SK-N-SH (cell line): ENCODE measurements around the gene GPT2.

ENCODE experiments used
- EP300 ChIP-seq, 2 experiments: IDR thresholded peaks; 2 replicates each; pipeline versions ENCODE4 v1.4.0 to v1.6.1; 2012; ENCODE audit warnings: borderline replicate concordance in 1 of 2, low read depth in 1 of 2, low read length in 1 of 2
- EZH2phosphoT487 ChIP-seq: fragments of 200-600 bp; sonication (generic); IDR thresholded peaks from 2 replicates; pipeline ENCODE4 v1.6.1; 2017; ENCODE audit warnings: low read depth, mixed run types, mild to moderate bottlenecking, antibody characterized with exemption, moderate library complexity, borderline replicate concordance
- GABPA ChIP-seq: IDR thresholded peaks from 2 replicates; pipeline ENCODE4 v1.4.0; 2012; ENCODE audit warnings: low read depth, mild to moderate bottlenecking
- NRF1 ChIP-seq: IDR thresholded peaks from 2 replicates; pipeline ENCODE4 v1.6.1; 2012; ENCODE audit warnings: low read depth, mild to moderate bottlenecking, low read length
- POLR2AphosphoS5 ChIP-seq: IDR thresholded peaks from 2 replicates; pipeline ENCODE4 v1.6.1; 2012; ENCODE audit warnings: low read depth, low read length
- RAD21 ChIP-seq: IDR thresholded peaks from 2 replicates; pipeline ENCODE4 v1.6.1; 2012; ENCODE audit warnings: mild to moderate bottlenecking, low read length
- SMC3 ChIP-seq: IDR thresholded peaks from 2 replicates; pipeline ENCODE4 v1.6.1; 2012; ENCODE audit warnings: low read depth, low read length, improper control_type of control experiment
- TF ChIP-seq, protein P1 (sequence below): IDR thresholded peaks from 2 replicates; pipeline ENCODE4 v1.4.0; 2012; ENCODE audit warnings: low read depth, borderline replicate concordance
- TF ChIP-seq, protein P2 (sequence below): fragments of 200-600 bp; sonication (generic); IDR thresholded peaks from 2 replicates; pipeline ENCODE4 v1.6.1; 2017; ENCODE audit warnings: antibody characterized with exemption, mild to moderate bottlenecking, moderate library complexity

DNA sequence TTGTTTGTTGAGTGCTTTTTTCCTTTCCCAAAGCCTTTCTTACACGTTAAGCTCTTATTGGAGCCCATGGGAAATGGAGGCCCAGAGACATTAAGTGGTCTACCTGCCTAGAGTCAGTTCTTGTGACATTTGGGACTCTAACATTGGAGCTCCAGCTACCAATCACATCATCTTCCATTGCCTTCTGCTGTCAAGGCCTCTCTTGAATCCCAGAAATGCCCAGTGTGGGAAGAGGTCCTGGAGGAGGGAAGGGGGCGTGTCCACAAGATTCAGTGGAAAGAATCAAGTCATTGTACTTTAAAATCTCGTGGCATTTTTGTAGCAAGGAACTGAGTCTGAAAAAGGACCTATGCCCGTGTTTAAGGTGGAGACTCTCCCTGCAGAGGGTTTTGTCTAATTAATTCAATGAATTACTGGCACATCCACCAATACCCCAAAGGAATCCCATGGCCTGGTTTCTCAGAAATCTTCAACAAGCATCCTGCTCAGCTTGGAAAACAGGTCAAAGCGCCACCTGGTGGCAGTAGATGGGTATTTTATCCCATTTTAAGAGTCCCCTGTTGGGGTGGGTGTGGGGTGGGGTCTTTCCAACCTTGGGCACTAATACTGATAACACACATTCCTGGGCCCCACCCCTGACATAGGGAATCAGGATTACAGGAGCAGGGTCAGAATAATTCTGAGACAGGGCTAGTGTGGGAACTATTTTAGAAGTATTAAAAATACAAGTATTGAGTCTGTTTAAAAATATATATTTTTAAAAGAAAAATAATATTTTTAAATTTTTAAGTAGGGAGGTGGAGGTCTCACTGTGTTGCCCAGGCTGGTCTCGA, 24.6 kb downstream of the GPT2 start:
- no peak for TF ChIP-seq GABPA
- no peak for TF ChIP-seq EZH2phosphoT487
- TF ChIP-seq, protein P1, sequence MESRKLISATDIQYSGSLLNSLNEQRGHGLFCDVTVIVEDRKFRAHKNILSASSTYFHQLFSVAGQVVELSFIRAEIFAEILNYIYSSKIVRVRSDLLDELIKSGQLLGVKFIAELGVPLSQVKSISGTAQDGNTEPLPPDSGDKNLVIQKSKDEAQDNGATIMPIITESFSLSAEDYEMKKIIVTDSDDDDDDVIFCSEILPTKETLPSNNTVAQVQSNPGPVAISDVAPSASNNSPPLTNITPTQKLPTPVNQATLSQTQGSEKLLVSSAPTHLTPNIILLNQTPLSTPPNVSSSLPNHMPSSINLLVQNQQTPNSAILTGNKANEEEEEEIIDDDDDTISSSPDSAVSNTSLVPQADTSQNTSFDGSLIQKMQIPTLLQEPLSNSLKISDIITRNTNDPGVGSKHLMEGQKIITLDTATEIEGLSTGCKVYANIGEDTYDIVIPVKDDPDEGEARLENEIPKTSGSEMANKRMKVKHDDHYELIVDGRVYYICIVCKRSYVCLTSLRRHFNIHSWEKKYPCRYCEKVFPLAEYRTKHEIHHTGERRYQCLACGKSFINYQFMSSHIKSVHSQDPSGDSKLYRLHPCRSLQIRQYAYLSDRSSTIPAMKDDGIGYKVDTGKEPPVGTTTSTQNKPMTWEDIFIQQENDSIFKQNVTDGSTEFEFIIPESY, result no peak
- TF ChIP-seq, protein P2, sequence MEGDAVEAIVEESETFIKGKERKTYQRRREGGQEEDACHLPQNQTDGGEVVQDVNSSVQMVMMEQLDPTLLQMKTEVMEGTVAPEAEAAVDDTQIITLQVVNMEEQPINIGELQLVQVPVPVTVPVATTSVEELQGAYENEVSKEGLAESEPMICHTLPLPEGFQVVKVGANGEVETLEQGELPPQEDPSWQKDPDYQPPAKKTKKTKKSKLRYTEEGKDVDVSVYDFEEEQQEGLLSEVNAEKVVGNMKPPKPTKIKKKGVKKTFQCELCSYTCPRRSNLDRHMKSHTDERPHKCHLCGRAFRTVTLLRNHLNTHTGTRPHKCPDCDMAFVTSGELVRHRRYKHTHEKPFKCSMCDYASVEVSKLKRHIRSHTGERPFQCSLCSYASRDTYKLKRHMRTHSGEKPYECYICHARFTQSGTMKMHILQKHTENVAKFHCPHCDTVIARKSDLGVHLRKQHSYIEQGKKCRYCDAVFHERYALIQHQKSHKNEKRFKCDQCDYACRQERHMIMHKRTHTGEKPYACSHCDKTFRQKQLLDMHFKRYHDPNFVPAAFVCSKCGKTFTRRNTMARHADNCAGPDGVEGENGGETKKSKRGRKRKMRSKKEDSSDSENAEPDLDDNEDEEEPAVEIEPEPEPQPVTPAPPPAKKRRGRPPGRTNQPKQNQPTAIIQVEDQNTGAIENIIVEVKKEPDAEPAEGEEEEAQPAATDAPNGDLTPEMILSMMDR, result peak; percentile 66
- no peak for TF ChIP-seq EP300 (IDR thresholded peaks at IDR 0.05; ENCODE audit: borderline replicate concordance in 1 of 2, low read depth in 1 of 2, low read length in 1 of 2)
- TF ChIP-seq NRF1, result no peak
- no peak for TF ChIP-seq POLR2AphosphoS5
- TF ChIP-seq SMC3, result peak; percentile 85
- TF ChIP-seq RAD21, result peak; percentile 71
